AG08395 (cell line): Measurements from ENCODE around the gene HIVEP2.

ENCODE experiments used
- DNase-seq: peaks from one replicate; pipeline ENCODE4 v3.0.0; 2012; ENCODE audit warnings: mixed read lengths, low spot score

Gene HIVEP2

DNA sequence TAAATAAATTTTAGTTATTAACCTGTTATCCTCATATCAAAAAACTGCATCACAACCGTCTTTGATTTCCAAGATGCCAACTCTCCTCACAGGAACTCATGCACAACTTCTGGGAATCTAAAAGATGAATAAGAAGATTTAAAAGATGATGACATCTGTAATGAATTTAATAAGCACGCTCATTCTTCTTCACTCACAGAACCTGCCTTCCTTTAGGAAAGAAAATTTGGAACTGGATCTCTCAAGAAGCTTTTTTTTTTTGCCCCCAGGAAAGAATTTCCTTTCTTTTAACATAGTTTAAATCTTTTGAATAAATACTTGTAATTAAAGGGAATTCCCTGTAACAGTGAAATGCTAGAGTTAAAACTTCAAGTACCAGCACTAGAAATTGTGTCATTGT lies 161.5 kb downstream of the HIVEP2 start:
- peak; percentile 30 for DNase-seq

- no peak for DNase-seq
These were observed 163.8 kb downstream of the HIVEP2 start for GRCh38 chr6:142781129-142781528.

GRCh38 chr6:142773859-142774648 lies 170.9 kb downstream of the HIVEP2 start:
- DNase-seq: no peak

DNA sequence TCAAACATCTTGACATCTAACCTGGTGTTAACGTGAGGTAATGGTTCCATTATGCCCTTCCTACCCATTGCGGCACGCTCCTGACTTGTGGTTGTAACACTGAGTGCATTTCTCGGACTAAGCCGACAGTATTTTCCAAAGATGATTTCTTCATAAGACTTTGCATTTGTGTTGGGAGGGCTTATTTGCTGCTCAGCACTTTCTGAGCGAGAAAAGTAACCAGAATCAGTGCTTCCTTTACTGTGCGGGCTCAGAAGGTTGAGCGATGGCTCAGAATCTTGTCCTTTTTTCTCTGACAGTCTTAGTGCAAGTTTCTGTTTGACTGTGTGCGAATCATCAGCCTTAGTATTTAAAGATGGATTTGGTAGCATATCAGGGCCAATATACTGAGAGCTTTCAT lies 171.7 kb downstream of the HIVEP2 start:
- no peak for DNase-seq

GRCh38 chr6:142771162-142771561 lies 173.8 kb downstream of the HIVEP2 start:
- no peak for DNase-seq

DNA sequence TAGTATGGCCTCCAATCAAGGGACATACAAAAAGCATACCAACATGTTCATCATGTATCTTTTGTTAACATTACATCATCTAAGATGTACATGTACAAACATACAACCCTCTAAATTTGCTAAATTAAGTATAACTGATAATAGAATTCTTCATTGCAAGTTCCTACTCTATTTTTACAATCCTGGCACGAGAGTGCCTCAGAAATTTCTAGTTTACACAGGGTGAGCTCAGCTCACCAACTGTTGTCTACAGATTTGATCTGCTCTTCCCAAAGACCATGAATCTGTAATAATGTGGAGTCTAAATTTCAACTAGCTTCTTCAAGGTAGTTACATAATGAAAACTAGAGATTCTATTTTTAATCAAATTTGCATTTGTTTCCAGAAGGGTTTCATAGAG lies 179.7 kb downstream of the HIVEP2 start:
- no peak for DNase-seq

DNA sequence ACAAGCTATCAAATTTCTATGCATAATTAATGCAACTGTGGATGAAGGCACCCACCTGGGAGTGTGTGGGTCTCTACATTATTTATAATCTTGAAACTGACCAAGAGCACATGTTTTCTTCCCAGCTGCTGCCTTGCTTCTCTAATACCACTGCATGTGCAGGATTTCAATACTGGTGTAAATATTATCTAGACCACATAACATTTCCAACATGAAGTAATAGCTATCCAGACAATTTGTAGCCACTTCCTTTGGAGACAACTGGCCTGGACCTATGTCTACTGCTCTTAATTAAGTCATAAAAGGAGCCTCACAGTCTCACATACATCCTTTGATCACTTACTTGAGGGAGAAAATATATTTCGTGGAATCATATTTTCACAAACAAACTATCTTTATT lies 180.7 kb downstream of the HIVEP2 start:
- no peak for DNase-seq

- peak; percentile 67 for DNase-seq
These were observed 181.8 kb downstream of the HIVEP2 start for GRCh38 chr6:142763205-142763604.

DNA sequence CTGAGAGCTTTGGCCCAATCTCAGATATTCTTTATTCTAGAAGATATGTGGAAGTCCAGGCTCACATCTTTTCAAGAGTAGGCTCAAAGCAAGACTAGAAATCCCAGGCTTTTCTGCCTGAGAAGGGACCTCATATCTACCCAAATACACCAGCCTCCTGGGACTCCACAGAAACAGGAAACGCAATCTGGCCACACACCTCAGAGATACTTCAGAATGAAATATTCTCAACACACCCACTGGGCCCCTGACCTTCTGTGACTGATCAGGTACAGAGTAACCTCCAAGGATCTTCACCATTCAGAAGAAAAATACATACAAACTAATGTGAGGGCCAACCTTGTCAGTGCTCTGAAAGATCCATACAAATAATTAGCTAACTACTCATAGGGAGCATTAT lies 183.2 kb downstream of the HIVEP2 start:
- no peak for DNase-seq

DNA sequence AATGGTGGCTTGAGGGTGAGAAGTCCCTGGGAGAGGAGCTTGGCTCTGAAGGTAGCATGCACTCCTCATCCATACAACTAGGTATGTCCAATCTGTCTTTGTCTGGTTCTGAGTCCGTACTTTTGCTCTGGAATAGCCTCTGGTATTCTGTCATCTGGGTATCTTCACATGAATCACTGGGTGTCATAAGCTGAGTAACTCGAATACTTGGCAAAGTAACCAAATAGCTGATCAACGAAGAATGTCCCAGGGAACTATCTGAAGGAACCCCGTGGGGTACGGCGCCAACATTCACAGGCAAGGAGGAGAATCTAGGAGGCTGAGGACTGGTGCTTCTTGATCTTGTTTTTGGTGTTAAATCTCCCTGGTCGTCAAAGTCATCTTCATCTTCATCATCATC lies 184.8 kb downstream of the HIVEP2 start:
- peak; percentile 69 for DNase-seq

GRCh38 chr6:142758629-142759025 lies 186.3 kb downstream of the HIVEP2 start:
- DNase-seq: no peak

DNA sequence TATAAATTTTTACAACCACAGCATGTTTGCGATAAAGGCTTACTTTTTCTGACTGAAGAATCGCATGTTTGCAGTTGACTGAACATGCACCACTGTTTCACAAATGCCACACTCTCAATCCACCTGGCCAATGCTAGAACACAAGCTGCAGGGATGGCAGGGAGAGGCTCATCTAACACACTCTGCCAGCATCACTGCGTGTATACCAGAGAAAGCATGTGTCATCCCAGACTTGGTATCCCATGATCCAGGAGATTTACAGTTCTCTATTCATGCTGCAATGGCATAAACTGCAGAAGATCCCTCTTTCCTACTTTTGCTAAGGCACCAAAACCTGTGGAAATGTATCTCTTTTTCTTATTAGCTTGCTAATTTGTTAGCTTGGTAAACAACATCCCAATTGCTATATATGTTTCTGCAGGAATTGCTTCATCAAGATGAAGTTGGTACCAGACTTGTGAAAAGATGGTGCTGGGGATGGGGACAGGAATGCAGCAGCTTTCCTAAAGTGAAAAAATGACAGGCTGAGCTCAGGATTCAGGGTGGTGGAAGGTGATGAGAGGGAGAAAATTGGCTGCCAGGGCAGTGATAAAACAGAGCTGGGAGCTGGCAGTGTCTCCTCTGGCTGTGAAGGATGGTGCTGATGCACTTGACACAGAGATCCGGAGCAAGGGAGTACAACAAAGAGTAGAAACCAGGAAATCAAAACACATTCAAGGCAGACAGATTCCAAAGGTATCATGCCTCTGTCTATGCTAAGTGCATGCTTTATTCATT lies 186.9 kb downstream of the HIVEP2 start:
- no peak for DNase-seq

GRCh38 chr6:142756215-142756630 lies 188.8 kb downstream of the HIVEP2 start:
- DNase-seq: peak; percentile 78

DNA sequence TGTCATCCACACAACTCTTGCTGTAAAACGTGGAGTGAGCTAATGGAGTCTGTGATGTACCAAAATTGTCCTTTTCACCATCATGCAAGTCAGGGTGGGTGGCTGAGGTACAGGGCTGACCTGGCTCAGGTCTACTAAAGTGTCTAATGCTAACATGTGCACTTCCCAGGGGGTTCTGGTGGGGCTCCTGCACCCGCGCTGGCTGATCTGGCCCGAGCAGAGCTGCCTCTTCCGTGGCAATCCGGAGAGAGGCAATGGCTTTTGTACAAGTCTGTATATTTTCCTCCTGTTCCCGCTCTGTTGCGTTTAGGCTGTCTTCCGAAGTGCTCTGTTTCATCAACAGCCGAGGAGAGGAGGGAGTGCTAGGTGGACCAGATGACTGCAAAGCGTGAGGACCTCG lies 191.8 kb downstream of the HIVEP2 start:
- no peak for DNase-seq

DNA sequence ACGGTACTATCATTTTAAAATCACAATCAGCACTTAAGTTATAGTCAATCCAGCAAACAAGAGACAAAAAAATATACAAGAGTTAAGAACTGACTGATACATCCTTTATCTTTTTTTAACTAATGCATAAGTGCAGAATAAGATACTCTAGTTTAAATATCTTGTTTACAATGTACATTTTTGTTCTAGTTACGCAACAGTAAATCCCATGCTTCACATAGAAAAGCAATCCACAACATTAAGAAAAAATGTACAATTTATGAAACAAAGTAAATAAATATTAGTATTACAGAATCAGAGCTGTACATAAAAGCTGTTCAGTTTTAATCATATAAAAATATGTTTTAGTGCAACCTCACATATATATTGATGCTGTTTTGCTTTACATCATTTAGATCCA lies 192.6 kb downstream of the HIVEP2 start:
- DNase-seq: no peak

DNA sequence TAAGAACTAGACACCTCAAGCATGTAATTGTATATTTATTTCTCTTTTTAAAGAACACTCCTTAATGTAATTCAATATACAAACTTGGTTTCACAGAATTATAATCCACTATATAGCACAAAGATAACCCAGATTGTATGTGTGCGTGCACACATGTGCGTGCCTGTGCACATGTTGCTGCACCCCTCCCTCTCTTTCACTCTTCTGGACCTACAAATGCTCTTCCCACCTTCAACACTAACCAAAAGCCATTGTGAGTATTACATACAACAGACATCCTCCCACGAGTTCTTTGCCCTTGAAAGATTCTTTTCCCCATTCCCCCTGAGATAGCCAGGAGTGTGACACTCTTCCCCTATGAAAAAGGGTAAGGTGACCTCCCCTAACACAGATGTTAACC lies 193.5 kb downstream of the HIVEP2 start:
- no peak for DNase-seq

- DNase-seq: no peak
These were observed 194.0 kb downstream of the HIVEP2 start for GRCh38 chr6:142750998-142751397.

GRCh38 chr6:142749556-142749955 lies 195.4 kb downstream of the HIVEP2 start:
- DNase-seq: no peak

GRCh38 chr6:142746524-142746923 lies 198.5 kb downstream of the HIVEP2 start:
- DNase-seq: no peak

DNA sequence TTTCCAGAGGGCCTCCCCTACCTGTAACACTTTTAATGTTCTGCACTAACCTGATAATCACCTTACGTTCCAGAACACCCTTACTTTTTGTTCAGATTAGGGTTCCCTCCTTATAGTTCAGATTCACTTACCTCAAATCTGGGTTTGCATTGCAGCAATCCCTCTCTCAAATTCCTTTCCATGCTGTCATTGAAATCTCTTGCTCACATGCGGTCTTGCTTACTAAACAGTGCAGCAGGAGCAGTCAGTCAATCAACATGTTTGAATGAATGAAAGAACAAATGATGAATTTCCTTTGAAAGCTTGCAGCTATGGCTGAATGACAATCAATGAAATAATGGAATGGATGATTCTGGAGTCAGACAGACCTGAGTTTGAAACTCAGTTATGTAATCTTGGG lies 200.1 kb downstream of the HIVEP2 start:
- DNase-seq: peak; percentile 33

DNA sequence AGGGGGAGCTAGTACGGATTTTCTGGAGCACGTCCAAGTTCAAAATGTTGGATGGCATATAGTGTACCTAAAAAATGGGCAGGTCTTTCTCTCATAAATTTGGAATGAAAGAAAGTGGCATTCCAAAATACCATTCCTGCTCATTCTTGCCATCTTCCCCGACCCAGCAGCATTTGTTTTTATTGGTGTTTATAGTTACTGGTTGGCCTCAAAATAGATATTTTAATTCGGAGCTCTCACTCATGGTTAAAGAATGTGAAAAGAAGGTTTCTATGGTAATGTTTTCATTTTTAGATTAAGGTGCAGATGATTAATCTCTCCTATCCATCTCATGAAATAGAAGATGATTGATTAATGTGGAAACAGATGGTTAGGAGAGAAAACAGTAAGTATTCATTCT lies 204.5 kb downstream of the HIVEP2 start:
- DNase-seq: peak; percentile 53

DNA sequence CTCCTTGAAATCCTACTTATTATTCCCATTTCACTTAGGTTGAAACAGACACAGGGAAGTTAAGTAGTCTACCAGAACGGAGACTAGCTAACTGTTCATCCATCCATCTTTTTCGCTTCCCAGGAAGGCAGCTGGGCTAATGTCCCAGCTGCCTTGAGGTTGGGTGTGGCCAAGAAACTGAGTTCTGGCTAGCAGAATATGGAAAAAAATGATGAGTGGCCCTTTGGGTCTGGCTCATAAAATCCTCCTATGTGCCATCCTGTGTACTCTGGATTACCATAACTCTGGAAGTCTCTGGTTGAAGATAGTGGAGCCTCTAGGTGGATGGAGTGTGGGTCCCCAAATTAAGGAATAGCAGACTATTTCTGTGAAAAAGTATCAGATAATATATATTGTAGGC lies 206.2 kb downstream of the HIVEP2 start:
- DNase-seq: no peak

DNA sequence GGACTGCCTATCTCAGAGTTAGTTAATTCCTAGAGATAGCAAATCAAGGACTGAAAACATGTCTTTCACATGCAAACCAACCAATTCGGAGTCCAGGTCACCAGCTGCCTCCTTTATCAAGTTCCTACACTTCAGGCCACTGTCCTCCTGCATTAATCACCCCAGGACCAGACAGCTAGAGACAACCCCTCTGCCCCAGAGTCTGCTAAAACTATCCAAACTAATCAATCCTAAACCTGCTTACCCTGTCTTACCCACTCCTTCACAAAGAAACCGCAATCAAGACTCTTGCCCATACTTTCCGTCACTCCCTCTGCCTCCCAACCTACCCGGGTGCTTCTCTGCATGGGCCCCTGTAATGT lies 207.0 kb downstream of the HIVEP2 start:
- no peak for DNase-seq
